Sciatic nerve (tissue), 2 donors: ENCODE measurements around the gene RPAP3. TPM values are rescaled to one million over a fixed set of nuclear protein-coding genes. Genes with fewer than 3 reads are reported as not detected.
A peak's percentile ranks its signal among the peaks of the same experiment; 100 is the strongest.

Experiments used
- ATAC-seq: fragments of 200-7000 bp; cut with Tn5 transposase; one replicate; pipeline ENCODE4 v1.9.1; 2020; ENCODE audit warnings: mild to moderate bottlenecking, moderate library complexity
- DNase-seq: peaks from one replicate; pipeline ENCODE4 v3.0.0-alpha.2; 2020; ENCODE audit warnings: low spot score
- intact Hi-C: fragments of 100-400 bp; cut with DNase I; formaldehyde crosslinking; loops from one replicate; pipeline ENCODE4 v1.14.2; 2022
- total RNA-seq: library from RNA; stranded (reverse); fragmentation: NEBNext Ultra II Directional; extraction: Animal tissue kit (Norgen Biotek cat#: 25700); gene quantifications from one replicate; pipeline ENCODE4 v1.2.1, GENCODE V29; 2021
- donor health status: DM: no; HTN: no; CAD: no.
- donor health status: DM: no; HTN: no; CAD: no.

Gene RPAP3
- total RNA-seq, 1 donor from 2014 or later = 25.8 TPM

- DNase-seq = no peak
- intact Hi-C loops = loop anchor here (5.0 kb wide), 1 partner anchor 37 kb away; no protein-coding TSS in a partner anchor
Observed at GRCh38 chr12:47725091-47725772, 19.4 kb upstream of the RPAP3 start, which contains the start of gene ENDOU. ENDOU (minus strand) TSS chr12:47725490; CDS start chr12:47725413, 77 bp downstream.

GRCh38 chr12:47722941-47723631 lies 17.3 kb upstream of the RPAP3 start:
- intact Hi-C loops = no loop called here
- no peak for ATAC-seq

More at GRCh38 chr12:47725091-47725772, 19.4 kb upstream of the RPAP3 start, which contains the start of gene ENDOU:
- no peak for ATAC-seq

GRCh38 chr12:47722136-47722834 lies 16.5 kb upstream of the RPAP3 start:
- ATAC-seq (no peak), DNase-seq (no peak)
- intact Hi-C loops = no loop called here

More at GRCh38 chr12:47722941-47723631, 17.3 kb upstream of the RPAP3 start:
- no peak for DNase-seq

GRCh38 chr12:47721431-47721973 lies 15.7 kb upstream of the RPAP3 start:
- peak; percentile 22 for ATAC-seq
- intact Hi-C loops = no loop called here
- no peak for DNase-seq

GRCh38 chr12:47718531-47718930 lies 12.7 kb upstream of the RPAP3 start:
- DNase-seq (no peak), ATAC-seq (no peak)
- intact Hi-C loops = loop anchor here (5.0 to 10.0 kb wide), 2 partner anchors 59 to 346 kb away; no protein-coding TSS in a partner anchor

GRCh38 chr12:47717443-47718193 lies 11.8 kb upstream of the RPAP3 start:
- ATAC-seq (peak; percentile 87), DNase-seq (peak; percentile 87)
- intact Hi-C loops = loop anchor here (5.0 to 10.0 kb wide), 2 partner anchors 60 to 347 kb away; no protein-coding TSS in a partner anchor

- no peak for DNase-seq
- ATAC-seq = no peak
- intact Hi-C loops = loop anchor here (5.0 to 10.0 kb wide), 2 partner anchors 60 to 348 kb away; no protein-coding TSS in a partner anchor
Observed at GRCh38 chr12:47717046-47717442, 11.2 kb upstream of the RPAP3 start.

GRCh38 chr12:47715877-47716548 lies 10.2 kb upstream of the RPAP3 start:
- intact Hi-C loops = loop anchor here (5.0 to 10.0 kb wide), 2 partner anchors 61 to 349 kb away; no protein-coding TSS in a partner anchor
- ATAC-seq (peak; percentile 11), DNase-seq (no peak)

- intact Hi-C loops = loop anchor here (5.0 to 10.0 kb wide), 2 partner anchors 62 to 349 kb away; no protein-coding TSS in a partner anchor
- ATAC-seq (peak; percentile 71), DNase-seq (peak; percentile 90)
Observed at GRCh38 chr12:47715393-47715876, 9.6 kb upstream of the RPAP3 start.

GRCh38 chr12:47714826-47715386 lies 9.1 kb upstream of the RPAP3 start:
- DNase-seq (no peak), ATAC-seq (no peak)
- intact Hi-C loops = loop anchor here (5.0 to 10.0 kb wide), 3 partner anchors 62 to 350 kb away; no protein-coding TSS in a partner anchor

GRCh38 chr12:47712171-47712570 lies 6.3 kb upstream of the RPAP3 start:
- DNase-seq = no peak
- no peak for ATAC-seq
- intact Hi-C loops = loop anchor here (5.0 to 10.0 kb wide), 2 partner anchors 125 to 353 kb away; no protein-coding TSS in a partner anchor

GRCh38 chr12:47711448-47711847 lies 5.6 kb upstream of the RPAP3 start:
- intact Hi-C loops = loop anchor here (5.0 to 10.0 kb wide), 2 partner anchors 126 to 353 kb away; no protein-coding TSS in a partner anchor
- DNase-seq = no peak

GRCh38 chr12:47710278-47710677 lies 4.4 kb upstream of the RPAP3 start:
- intact Hi-C loops = loop anchor here (5.0 to 10.0 kb wide), 2 partner anchors 127 to 355 kb away; no protein-coding TSS in a partner anchor
- ATAC-seq (no peak), DNase-seq (no peak)

More at GRCh38 chr12:47711448-47711847, 5.6 kb upstream of the RPAP3 start:
- ATAC-seq = no peak

GRCh38 chr12:47709671-47710070 lies 3.8 kb upstream of the RPAP3 start:
- ATAC-seq (no peak), DNase-seq (no peak)
- intact Hi-C loops = loop anchor here (5.0 to 10.0 kb wide), 2 partner anchors 128 to 355 kb away; no protein-coding TSS in a partner anchor

- DNase-seq (no peak), ATAC-seq (no peak)
- intact Hi-C loops = no loop called here
Observed at GRCh38 chr12:47709237-47709636, 3.4 kb upstream of the RPAP3 start.

GRCh38 chr12:47707905-47708543 lies 2.2 kb upstream of the RPAP3 start:
- intact Hi-C loops = no loop called here
- ATAC-seq (no peak), DNase-seq (no peak)
